Stromal cell of bone marrow (primary cell): ENCODE results near the gene CPT1C.

Source experiments
- DNase-seq: peaks from one replicate; pipeline ENCODE4 v3.0.0-alpha.2; 2012; ENCODE audit warnings: low read depth

Gene CPT1C

GRCh38 chr19:49758292-49758691 is 67.4 kb downstream of the CPT1C start:
- DNase-seq: no peak

GRCh38 chr19:49761249-49761624 is 70.3 kb downstream of the CPT1C start:
- DNase-seq: no peak

- no peak for DNase-seq
These were observed 70.9 kb downstream of the CPT1C start for GRCh38 chr19:49761625-49762311.

GRCh38 chr19:49763230-49763629 is 72.3 kb downstream of the CPT1C start, which contains the start of gene TSKS:
TSKS (minus strand) TSS chr19:49763306; CDS start chr19:49763247, 59 bp downstream.
- no peak for DNase-seq
